ENCODE results near the gene KIF11. TPM values are rescaled to one million over a fixed set of nuclear protein-coding genes. Genes with fewer than 3 reads are reported as not detected.
"Not testable (repeated sequence)": the region's sequence is repeated elsewhere in the genome, so short reads cannot be mapped to it uniquely, and the experiment has no call there.

KIF11 gene
- 10 to 100 TPM; 28.4 to 35.8 (median 34.6) TPM for polyA plus RNA-seq (ENCODE audit: insufficient read length in 4 of 4)

- peak; percentile 92 to 97 (median 94) for DNase-seq (ENCODE audit: low read depth in 4 of 4, low spot score in 3 of 4)
Measured at GRCh38 chr10:92592761-92593618, at the start of gene KIF11. Gene KIF11 (plus strand): TSS chr10:92593130. CDS start chr10:92593376, 246 bp downstream.

DNA sequence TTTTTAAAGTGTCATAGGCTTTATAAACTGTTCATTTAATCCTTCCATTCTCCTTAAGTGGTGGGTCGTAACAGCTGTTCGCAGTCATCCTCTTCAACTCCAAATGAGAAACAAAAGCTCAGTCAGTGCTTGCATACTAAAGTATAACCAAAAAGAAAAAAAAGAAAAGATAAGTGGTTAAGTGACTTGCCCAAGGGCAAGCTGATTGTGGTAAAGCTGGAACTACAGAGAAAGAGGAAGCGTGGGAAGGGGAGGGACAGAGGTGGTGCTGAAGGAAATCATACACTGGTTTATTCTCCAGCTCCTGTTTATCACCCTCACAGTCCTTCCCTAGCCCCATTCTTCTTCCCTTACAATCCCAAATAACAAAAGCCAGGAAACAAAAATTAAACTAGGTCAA is 48.6 kb upstream of the KIF11 start:
- DNase-seq (ENCODE audit: low read depth in 4 of 4, low spot score in 3 of 4) = no peak

DNA sequence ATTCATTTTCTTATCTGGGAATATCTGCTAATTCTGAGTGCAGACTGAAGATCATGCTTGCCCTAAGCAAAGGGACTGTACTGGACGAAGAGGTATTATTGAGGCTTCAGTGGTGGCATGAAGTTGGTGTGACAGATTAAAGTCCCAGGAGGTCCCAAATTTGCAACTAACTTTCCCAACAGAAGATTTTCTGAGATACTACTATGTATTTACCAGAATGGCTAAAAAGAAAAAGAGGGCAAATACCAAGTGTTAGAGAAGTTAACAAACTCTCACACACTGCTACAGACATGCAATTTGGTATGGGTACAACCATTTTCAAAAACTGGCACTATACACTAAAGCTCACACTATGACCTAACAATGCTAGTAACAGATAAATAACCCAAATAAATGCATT is 47.4 kb upstream of the KIF11 start:
- no peak for DNase-seq (ENCODE audit: low read depth in 4 of 4, low spot score in 3 of 4)

DNA sequence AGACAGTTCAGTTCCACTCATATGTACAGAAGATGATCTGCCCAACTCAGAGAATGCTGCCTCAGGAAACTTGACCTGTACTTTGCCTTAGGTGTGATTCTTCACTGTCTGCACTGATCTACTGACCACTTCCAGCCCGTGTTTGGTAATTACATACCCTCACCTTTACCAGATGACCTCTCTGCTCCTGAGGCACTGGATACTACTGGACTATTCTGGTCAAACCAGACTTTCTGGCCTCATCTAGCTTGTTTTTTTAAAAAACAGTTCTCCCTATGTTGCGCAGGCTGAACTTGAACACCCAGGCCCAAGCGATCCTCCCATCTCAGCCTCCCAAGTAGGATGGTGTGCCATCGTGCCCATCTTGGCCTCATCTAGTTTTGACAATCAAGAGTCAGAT is 45.3 kb upstream of the KIF11 start:
- no peak for DNase-seq (ENCODE audit: low read depth in 4 of 4, low spot score in 3 of 4)

GRCh38 chr10:92550924-92551323 is 42.0 kb upstream of the KIF11 start:
- DNase-seq (ENCODE audit: low read depth in 4 of 4, low spot score in 3 of 4) = no peak

DNA sequence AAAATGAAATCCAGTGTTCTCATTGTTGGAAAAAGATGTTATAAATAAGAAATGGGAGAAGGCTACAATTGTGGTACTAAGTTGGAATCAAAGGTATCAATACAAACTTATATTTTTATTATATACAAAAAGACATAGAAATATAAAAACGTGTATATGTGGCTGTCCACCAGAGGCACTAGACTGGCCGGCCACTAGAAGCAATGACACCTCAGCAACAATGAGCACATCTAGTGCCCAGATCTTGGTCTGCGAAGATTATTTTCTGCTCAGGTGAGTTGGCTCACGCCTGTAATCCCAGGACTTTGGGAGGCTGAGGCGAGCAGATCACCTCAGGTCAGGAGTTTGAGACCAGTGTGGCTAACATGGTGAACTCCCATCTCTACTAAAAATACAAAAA is 40.6 kb upstream of the KIF11 start:
- DNase-seq (ENCODE audit: low read depth in 4 of 4, low spot score in 3 of 4) = no peak

DNA sequence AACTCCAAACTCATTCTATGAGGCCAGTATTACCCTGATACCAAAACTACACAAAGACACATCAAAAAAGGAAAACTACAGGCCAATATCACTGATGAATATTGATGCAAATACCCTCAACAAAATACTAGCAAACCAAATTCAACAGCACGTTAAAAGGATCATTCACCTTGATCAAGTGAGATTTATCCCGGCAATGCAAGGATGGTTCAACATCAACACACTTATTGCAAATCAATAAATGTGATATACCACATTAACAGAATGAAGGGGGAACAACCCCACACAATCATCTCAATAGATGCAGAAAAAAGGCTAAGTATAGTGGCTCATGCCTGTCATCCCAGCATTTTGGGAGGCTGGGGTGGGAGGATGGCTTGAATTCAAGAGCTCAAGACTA is 39.0 kb upstream of the KIF11 start:
- DNase-seq (ENCODE audit: low read depth in 4 of 4, low spot score in 3 of 4) = no peak

DNA sequence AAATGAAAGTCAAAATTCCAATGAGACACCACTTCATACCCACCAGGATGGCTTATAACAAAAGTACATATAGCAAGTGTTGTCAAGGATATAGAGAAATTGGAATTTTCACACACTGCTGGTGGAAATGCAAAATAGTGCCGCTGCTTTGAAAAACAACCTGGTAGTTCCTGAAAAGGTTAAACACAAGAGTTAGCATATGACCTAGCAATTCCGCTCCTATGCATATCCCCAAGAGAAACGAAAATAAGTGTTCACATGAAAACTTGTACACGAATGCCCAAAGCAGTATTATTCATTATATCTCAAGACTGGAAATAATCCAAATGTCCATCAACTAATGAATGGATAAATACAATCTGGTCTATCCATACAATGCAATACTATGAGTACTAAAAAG is 33.9 kb upstream of the KIF11 start:
- DNase-seq (ENCODE audit: low read depth in 4 of 4, low spot score in 3 of 4) = no peak

- DNase-seq (ENCODE audit: low read depth in 4 of 4, low spot score in 3 of 4) = no peak
Measured at GRCh38 chr10:92562424-92562823, 30.5 kb upstream of the KIF11 start.

GRCh38 chr10:92567952-92568600 is 24.9 kb upstream of the KIF11 start:
- DNase-seq (ENCODE audit: low read depth in 4 of 4, low spot score in 3 of 4) = no peak

DNA sequence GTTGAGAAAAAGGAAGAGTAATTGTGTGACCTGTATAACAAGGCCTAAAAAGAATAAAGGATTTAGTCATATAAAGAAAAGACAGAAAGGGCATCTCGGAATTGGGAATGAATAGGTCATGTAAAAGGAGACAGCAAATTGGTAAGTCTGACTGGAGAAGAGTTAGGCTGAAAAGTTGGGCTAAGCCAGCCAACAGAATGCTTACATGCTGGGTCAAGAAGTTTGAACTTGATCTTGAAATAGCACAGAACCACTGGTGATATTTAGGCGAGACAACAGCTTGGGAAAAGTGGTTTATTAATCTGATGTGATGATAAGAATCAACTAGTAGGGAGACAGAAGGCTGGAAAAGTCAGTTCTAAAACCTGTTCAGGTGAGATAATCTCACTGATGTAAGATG is 23.9 kb upstream of the KIF11 start:
- DNase-seq (ENCODE audit: low read depth in 4 of 4, low spot score in 3 of 4) = no peak

- not testable (repeated sequence) for DNase-seq (ENCODE audit: low read depth in 4 of 4, low spot score in 3 of 4)
Measured at GRCh38 chr10:92569663-92570062, 23.3 kb upstream of the KIF11 start.

GRCh38 chr10:92571649-92572048 is 21.3 kb upstream of the KIF11 start:
- no peak for DNase-seq (ENCODE audit: low read depth in 4 of 4, low spot score in 3 of 4)

DNA sequence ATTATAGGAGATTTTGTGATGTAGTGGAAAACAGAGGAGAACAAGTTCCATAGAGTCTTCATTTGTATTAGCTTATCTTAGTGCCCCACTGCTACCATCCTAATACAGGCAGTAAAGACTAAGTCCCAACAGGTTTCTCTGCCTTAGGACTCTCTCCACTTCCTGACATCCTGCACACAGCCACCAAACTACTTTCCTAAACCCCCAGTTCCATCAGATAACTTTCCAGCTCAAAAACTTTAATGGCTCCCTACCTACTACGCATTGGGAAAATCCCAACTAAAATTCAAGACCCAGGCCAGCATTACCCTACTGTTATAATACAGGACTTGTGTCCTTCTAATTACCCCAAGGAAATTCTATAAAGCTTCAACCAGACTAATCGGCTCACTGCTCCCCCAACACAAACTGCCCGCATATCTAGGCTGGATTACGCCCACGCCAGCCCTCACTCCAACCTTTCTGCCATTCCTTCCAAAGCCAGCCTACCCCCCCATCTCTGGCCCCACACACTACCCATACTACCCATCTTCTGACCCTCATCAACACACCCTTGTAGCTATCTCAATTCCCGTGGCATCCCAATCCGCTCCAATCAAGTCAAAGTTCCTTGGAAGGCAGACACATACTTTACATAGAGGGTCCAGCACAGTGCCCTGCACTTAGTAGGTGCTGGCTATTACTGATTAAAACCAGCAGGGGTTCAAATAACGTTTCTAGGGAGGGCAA is 20.4 kb upstream of the KIF11 start:
- no peak for DNase-seq (ENCODE audit: low read depth in 4 of 4, low spot score in 3 of 4)

- peak in 1 of 4 donors; percentile 25 for DNase-seq (ENCODE audit: low read depth in 4 of 4, low spot score in 3 of 4)
Measured at GRCh38 chr10:92573091-92573797, 19.7 kb upstream of the KIF11 start.

GRCh38 chr10:92573798-92574547 is 19.0 kb upstream of the KIF11 start, which contains the start of gene IDE:
Gene IDE (minus strand): TSS chr10:92574093. CDS start chr10:92574019, 74 bp downstream.
- DNase-seq (ENCODE audit: low read depth in 4 of 4, low spot score in 3 of 4) = peak in 3 of 4 donors; percentile 77 to 82 (median 78)

- DNase-seq (ENCODE audit: low read depth in 4 of 4, low spot score in 3 of 4) = no peak
Measured at GRCh38 chr10:92574548-92575261, 18.2 kb upstream of the KIF11 start.

DNA sequence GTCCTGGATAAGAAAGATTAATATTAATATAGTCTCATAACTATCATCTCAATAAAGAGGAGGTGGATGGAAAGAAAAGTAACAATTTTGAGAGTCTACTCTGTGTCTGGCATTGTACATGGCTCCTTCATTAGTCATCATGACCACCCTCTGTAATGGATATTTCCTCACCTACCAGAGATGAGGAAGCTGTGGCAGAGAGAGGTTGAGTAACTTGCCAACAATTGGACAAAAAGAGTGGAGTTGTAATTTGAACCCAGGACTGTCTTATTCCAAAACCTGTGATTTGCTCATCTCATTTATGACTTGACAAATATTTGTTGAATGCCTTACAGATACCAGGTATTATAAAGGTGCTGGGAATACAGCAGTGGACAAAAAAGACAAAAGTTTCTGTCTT is 17.0 kb upstream of the KIF11 start:
- DNase-seq (ENCODE audit: low read depth in 4 of 4, low spot score in 3 of 4) = no peak

DNA sequence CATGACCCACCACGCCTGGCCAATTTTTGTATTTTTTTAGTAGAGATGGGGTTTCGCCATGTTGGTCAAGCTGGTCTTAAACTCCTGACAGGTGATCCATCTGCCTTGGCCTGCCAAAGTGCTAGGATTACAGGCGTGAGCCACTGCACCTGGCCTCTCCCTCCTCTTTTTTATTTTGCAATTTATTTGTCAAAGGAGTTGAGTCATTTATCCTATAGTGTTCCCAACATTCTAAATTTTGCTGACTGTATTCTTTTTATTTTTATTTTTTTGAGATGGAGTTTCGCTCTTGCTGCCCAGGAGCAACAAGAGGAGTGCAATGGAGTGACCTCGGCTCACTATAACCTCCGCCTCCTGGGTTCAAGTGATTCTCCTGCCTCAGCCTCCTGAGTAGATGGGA is 10.6 kb upstream of the KIF11 start:
- DNase-seq (ENCODE audit: low read depth in 4 of 4, low spot score in 3 of 4) = not testable (repeated sequence)
